BJ (cell line): ENCODE data around the gene KRT20. TPM values are rescaled to one million over a fixed set of nuclear protein-coding genes. Genes with fewer than 3 reads are reported as not detected.
"Not testable (repeated sequence)": the region's sequence is repeated elsewhere in the genome, so short reads cannot be mapped to it uniquely, and the experiment has no call there.

Experiments used
- CTCF ChIA-PET: fragments of 350-600 bp; formaldehyde crosslinking; extraction: SDS; loops from one replicate; lab custom pipeline; 2021; ENCODE audit warnings: antibody characterized with exemption, inconsistent platforms; lab: Yijun Ruan, JAX
- POLR2A ChIA-PET: fragments of 300-600 bp; sonication (Branson Sonifier 250); formaldehyde crosslinking; extraction: SDS; loops from one replicate; lab custom pipeline; 2021; ENCODE audit warnings: antibody characterized with exemption; lab: Charles Lee
- DNase-seq: peaks from one replicate; pipeline ENCODE4 v3.0.0-alpha.2; 2011; ENCODE audit warnings: low read depth
- H3K27me3 ChIP-seq: 2 replicates; pipeline ENCODE4 v1.6.0; 2011; ENCODE audit warnings: low read length; ENCODE audit not compliant: control insufficient read depth, insufficient read depth
- H3K36me3 ChIP-seq: 2 replicates; pipeline ENCODE4 v1.5.1; 2011; ENCODE audit warnings: low read length; ENCODE audit not compliant: control insufficient read depth, insufficient read depth
- H3K4me3 ChIP-seq: 2 replicates; pipeline ENCODE4 v1.5.1; 2011; ENCODE audit warnings: low read depth, mild to moderate bottlenecking, control low read depth, low read length
- polyA plus RNA-seq: library from polyadenylated mRNA; depleted of rRNA; stranded (reverse); fragments of >200 nt; gene quantifications from 2 replicates; pipeline ENCODE4 v1.2.3, GENCODE V29; 2011
- TF ChIP-seq, protein P1 (sequence below): IDR thresholded peaks from 2 replicates; pipeline ENCODE4 v1.5.1; 2011; ENCODE audit warnings: low read depth, mild to moderate bottlenecking, control low read depth, inconsistent platforms, low read length, moderate library complexity; ENCODE audit not compliant: insufficient read depth

Gene KRT20
- polyA plus RNA-seq, 1 experiment: not detected

DNA sequence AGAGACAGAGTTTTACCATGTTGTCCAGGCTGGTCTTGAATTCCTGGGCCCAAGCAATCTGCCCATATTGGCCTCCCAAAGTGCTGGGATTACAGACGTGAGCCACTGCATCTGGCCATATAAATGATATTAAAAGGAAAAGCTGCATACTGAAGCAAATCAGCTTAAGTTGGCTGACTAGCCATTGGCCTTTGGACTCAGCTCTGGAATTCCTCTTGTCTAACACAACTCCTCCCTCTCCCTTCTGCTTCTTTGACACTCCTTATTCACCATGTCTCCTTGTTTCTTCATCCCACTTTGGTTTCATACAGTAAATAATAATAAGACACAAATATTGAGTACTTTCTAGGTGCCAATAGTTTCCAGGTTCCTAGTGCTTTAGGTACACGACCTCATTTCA is 25.5 kb downstream of the KRT20 start:
- TF ChIP-seq, protein P1, sequence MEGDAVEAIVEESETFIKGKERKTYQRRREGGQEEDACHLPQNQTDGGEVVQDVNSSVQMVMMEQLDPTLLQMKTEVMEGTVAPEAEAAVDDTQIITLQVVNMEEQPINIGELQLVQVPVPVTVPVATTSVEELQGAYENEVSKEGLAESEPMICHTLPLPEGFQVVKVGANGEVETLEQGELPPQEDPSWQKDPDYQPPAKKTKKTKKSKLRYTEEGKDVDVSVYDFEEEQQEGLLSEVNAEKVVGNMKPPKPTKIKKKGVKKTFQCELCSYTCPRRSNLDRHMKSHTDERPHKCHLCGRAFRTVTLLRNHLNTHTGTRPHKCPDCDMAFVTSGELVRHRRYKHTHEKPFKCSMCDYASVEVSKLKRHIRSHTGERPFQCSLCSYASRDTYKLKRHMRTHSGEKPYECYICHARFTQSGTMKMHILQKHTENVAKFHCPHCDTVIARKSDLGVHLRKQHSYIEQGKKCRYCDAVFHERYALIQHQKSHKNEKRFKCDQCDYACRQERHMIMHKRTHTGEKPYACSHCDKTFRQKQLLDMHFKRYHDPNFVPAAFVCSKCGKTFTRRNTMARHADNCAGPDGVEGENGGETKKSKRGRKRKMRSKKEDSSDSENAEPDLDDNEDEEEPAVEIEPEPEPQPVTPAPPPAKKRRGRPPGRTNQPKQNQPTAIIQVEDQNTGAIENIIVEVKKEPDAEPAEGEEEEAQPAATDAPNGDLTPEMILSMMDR: no peak
- Histone ChIP-seq H3K36me3 (no peaks in the 10 kb centered on the region), H3K27me3 (no peaks in the 10 kb centered on the region), H3K4me3 (no peak overlapping the region)
- ChIA-PET CTCF (interaction anchor here (0.6 to 9.8 kb wide), 5 partner anchors 44 to 804 kb away, joined by 3 to 217 read pairs (median 3); no protein-coding TSS in a partner anchor), POLR2A (no interaction called here)
- no peak for DNase-seq

DNA sequence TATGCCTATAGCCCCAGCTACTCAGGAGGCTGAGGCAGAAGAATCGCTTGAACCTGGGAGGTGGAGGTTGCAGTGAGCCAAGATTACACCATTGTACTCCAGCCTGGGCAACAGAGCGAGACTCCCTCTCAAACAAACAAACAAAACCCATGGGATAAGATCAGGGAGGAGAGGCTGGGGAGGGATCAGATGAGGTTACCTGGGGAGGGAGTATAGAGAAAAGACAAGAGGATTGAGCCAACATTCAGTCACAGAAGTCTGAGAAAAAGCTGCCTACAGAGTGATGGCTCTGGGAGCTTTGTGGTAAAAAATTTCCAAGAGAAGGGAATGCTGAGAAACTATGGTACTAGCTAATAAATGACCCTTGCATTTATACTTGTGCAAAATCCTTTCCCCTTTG is 26.4 kb downstream of the KRT20 start:
- CTCF ChIA-PET: interaction anchor here (1.0 to 9.8 kb wide), 7 partner anchors 45 to 805 kb away, joined by 3 to 217 read pairs (median 37); no protein-coding TSS in a partner anchor
- POLR2A ChIA-PET, H3K36me3 ChIP-seq, H3K4me3 ChIP-seq, H3K27me3 ChIP-seq, DNase-seq: not testable (repeated sequence)

DNA sequence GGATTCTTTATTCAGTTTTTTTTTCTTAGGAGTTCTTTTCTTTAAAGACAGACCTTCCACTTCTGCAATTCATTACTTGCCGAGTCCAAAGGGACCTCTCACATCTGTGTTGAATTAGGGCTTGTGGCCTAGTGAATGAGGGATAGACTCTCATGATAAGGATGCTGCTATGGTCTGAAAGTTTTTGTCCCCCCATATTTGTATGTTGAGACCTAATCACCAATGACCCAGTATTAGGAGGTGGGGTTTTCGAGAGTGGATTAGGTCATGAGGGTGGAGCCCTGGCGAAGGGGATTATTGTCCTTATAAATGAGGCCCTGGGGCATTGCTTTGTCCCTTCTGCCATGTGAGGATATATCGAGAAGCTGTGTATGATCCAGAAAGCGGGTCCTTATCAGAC is 27.5 kb downstream of the KRT20 start:
- CTCF ChIA-PET: interaction anchor here (0.6 to 9.8 kb wide), 23 partner anchors 10 to 806 kb away, joined by 3 to 217 read pairs (median 5); partner anchors contain the start of genes KRT12 and KRT20
- POLR2A ChIA-PET: no interaction called here
- TF ChIP-seq, protein P1: no peak
- Histone ChIP-seq H3K4me3 (no peak overlapping the region), H3K27me3 (no peaks in the 10 kb centered on the region), H3K36me3 (no peaks in the 10 kb centered on the region)
- DNase-seq: no peak

DNA sequence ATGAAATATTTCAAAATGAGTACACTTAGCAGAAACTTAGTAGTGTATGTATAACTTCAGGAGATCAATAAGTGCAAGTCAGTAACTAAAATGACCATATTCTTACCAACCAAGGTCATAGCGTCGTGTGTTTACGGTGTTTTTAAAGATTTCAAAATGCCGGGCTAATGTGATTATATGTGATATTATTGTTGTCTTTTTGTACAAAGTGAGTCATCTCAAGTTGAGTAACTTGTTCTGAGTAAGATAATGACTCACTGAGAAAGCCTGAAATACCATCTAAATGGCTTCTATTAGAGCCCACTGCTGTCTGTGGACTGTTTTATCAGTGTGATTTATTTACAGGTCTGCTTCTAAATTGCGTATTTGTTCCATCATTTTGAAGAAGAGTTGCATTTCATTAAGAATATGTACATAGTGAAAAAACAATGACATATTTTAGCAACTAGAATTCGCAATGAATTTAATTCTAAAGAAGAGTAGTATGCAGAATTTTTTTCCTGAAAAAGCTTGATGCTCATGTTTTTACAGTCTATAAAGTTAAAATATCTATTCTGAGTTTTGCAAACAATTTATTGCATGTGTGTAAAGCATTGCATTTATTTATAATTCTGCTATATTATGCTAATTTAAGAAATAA is 30.7 kb downstream of the KRT20 start:
- Histone ChIP-seq H3K4me3 (no peak overlapping the region), H3K36me3 (no peaks in the 10 kb centered on the region), H3K27me3 (no peaks in the 10 kb centered on the region)
- TF ChIP-seq, protein P1: no peak
- ChIA-PET CTCF (interaction anchor here (0.7 to 9.8 kb wide), 10 partner anchors 9 to 810 kb away, joined by 3 to 217 read pairs (median 22); no protein-coding TSS in a partner anchor), POLR2A (no interaction called here)
- peak; percentile 87 for DNase-seq

DNA sequence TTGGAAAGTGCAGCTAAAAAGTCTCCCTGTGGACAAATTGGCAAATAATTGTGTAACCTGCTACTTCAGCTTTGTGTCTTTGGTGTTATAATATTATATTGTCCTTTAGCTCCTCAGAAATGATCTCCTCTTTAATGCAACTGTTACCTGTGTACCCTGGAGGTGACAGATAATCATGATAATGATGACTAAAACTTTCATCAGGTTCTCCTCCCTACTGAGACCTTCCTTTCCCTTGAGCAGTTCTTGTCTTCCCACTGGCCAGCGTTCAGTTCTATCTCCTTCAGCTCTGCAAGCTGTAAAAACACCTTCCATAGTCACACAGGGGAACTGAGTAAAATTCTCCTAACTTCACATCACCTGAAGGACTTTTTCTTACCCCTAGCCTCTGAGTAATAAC is 32.7 kb downstream of the KRT20 start:
- POLR2A ChIA-PET: no interaction called here
- CTCF ChIA-PET: interaction anchor here (1.1 to 3.2 kb wide), 6 partner anchors 13 to 813 kb away, joined by 4 to 12 read pairs (median 6); no protein-coding TSS in a partner anchor
- TF ChIP-seq, protein P1: no peak
- H3K4me3 ChIP-seq: no peak overlapping the region
- DNase-seq: no peak
- no peaks in the 10 kb centered on the region for H3K36me3 ChIP-seq
- H3K27me3 ChIP-seq: no peaks in the 10 kb centered on the region
